ENCODE data around the gene FAM32A.

FAM32A gene

DNA sequence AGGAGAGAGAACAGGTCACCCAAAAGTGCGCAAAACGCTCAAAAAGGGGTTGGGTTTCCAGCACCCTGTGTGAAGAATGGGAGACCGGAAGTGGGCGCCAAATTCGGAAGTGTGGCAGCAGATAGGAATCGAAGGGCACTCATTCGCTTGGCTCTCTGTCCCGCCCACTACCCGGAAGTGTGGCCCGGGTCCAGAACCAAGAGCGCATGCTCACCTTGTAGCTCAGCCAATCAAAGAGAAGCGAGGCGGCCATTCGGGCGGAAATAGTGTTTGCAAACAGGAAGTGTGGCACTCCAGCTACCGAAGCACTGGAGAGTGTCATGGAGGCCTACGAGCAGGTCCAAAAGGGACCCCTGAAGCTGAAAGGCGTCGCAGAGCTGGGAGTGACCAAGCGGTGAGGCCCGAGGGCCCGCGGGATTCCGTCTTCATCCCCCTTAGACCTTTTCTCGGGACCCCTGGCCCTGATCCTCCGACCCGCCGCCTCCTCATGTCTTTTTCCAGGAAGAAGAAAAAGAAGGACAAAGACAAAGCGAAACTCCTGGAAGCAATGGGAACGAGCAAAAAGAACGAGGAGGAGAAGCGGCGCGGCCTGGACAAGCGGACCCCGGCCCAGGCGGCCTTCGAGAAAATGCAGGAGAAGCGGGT, at the start of gene FAM32A:
TSS of gene FAM32A (plus strand) at position 288 of the 645 bp plus-strand sequence. CDS start at position 321, 33 bp downstream.
- peak; percentile 92 to 97 for DNase-seq (ENCODE audit: low read depth in 2 of 2)

DNA sequence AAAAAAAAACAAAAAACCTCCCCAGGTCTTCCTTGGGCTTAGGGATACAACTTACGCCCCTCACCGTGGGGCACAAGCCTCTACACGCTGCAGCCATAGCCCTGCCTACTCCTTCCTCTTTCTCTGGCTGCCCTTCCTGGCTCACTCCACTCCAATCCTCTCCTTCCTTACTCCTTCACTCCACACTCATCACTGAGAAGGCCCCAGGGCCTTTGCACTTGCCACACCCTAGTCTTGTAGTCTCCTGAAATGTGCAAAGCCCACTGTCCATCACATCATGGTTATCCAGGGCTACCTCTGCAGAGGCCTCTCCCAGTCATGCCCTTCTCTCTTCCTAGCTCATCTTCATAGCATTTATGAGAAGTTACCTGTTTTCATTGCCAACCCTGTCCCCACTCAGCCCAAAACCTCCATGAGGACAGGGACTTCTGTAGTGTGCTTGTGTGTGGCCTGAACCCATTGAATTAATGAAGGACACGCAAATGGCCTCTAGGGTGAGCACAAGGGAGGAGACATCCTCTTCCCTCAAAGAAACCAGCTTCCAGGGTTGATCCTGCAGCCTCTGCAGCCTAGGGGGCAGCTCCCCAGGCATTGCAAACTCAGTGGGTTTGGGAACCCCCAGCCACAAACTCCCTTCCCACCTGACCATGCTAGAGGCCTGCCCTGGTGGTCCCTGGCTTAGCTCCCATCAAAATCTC, 49.6 kb upstream of the FAM32A start:
- no peak for DNase-seq (ENCODE audit: low read depth in 2 of 2)

DNA sequence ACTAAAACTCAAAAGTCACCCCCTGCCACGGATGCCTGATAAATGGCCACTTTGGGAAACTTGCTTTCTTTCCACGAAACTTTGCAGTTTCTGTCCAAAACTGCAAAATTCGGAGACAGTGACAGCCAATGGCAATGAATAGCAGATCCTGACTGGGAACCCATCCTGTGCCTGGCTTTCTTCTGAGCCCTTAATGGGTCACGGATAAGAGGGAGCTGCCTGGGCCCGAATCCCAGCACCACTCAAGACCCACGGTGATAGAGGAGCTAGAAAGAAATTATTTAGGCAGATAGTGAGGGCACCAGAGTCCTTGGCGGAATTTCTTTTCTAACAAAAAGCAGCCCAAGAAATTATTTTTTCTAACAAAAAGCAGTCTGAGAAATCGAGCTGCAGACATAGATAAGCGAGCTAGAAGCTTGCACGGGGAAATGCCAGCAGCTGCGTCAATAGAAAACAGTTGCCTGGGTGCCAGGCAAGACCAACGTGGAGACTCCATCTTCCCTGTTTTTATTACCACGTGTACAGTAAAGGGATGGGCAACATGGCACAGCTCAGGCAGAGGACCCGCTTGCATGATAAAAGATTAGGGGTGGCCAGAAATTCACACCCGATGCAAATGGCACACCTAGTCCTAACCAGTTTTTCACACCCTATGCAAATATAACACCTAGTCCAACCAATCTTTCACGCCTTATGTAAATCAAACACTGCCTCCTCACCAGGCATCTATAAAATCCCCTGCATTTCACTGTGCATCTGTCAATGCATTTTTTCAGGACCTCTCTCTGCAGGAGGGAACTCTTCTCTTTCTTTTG, 48.8 kb upstream of the FAM32A start:
- DNase-seq (ENCODE audit: low read depth in 2 of 2) = no peak

DNA sequence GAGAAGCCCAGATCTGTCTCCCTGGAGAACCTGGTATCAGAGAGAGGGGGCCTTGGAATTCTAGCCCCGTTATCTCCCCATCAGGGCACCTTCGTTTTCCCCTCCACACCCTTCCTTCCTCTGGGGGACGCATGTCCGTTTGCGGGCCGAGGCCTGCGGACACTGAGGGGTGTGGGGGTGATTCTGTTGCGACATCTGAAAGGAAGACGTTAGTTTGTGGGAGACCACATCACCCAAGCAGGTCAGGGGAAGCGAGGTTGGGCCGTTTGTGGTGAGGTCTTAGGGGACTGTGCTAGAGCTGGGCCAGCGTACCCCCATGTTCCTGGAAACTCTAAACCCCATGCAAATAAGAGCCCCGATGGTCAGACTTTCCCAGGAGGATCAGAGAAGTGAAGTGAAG, 45.5 kb upstream of the FAM32A start:
- no peak for DNase-seq (ENCODE audit: low read depth in 2 of 2)

DNA sequence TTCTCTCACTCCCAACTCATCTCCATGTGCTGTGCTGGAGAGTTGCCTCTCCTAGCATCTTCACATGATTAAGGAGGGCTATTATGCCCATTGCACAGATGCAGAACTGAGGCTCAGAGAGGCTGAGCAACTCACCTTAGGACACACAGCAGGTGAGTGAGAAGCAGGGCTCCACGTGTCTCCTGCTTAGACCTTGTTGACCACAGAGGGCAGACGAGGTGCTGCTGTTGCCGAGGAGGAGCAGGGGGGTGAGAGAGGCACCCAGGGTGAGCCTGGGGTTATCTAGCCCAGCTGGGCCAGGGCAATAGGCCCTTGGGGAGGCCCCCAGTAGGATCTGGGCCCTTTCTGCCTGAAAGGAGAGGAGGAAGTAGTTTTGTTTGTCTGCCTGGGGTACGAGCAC, 44.2 kb upstream of the FAM32A start:
- DNase-seq (ENCODE audit: low read depth in 2 of 2) = no peak

DNA sequence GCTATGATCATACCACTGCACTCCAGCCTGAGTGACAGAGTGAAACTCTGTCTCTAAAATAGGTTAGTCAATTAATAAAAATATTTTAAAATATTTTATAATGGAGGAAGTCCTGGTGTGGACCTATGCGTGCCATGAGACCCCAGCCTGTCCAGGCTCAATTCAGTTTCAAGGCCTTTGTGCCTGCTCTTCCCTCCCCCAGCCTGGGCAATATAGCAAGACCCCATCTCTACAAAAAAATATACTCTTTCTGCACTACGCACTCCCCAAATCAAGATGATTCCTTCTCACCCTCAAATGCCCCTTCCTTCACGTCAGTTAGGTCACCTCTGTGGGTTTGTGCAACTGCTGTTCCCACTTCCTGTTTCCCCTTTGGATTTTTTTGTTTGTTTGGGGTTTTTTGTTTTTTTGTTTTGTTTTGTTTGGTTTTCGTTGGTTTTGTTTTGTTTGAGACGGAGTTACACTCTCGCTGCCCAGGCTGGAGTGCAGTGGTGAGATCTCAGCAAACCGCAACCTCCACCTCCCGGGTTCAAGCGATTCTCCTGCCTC, 43.1 kb upstream of the FAM32A start:
- no peak for DNase-seq (ENCODE audit: low read depth in 2 of 2)

DNA sequence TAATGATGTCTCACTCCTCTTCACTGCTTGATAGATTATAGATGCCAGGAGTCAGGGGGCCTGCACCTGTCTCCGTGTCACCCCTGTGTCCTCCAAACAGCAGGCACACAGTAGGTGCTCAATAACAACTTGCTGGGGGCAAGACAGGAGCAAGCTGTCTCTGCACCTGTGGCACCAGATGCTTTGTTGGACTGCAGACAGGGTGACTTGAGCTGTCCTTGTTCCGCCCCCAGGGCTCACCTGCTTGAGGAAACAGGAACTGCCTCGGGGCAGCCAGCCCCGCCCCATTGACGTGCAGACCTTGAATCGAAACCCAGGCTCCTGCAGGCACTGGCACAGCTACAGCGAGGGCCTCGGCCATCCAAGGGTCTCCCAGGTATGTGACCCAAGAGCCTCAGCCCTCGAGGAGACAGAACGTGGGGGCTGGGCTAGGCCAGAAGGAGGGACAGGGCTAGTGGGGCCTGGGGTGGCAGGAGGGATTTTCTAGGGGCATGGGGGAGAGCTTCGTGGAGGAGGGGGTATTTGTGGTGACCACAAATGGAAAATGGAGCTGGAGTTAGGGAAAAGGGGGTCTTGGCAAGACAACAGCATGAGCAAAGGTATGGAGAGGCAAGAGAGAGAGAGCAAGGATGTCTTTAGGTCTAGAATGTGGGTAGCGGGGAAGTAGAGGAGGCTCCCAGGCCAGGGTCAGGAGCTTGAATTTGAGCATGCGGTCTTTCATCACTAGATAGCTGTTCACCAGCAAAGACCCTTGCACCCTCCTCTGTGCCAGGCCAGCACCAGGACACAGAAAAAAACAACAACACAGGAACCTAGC, 41.6 kb upstream of the FAM32A start, which contains the start of gene HSH2D:
TSS of gene HSH2D (plus strand) at position 287 of the 817 bp plus-strand sequence. CDS start 5,066 bp downstream, outside the sequence.
- peak; percentile 56 to 60 for DNase-seq (ENCODE audit: low read depth in 2 of 2)

DNA sequence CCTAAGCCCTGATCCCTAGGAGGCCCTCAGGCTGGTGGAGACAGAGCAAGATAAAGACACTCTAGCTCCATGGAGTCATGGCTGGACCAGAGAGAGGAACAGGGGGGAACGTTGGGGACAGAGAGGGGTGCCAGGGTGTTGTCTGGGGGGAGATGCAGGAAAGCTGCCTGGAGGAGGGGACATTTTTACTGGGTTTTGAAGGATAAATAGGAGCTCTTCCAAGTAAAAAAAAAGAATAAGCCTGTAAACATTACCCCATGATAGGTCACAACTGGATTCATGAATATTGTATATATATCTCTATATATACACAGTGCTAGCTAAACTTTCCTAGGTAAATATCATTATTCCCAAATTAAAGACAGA, 41.0 kb upstream of the FAM32A start:
- DNase-seq (ENCODE audit: low read depth in 2 of 2) = no peak

DNA sequence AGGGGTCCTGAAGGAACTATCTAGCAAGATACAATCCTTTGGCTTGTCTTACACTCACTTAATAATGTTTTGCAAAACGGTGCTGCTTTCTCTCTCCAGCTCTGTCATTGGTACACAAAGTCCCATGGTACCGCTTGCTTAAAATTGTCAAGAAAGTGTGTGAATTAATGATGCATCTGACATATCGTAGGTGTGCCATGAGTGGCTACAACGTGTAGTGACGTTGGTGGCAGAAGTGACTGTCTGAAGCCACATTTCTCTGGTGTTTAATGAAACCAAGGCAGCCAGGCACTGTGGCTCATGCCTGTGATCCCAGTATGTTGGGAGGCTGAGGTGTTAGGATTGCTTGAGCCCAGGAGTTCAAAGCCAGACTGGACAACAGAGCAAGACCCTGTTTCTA, 39.1 kb upstream of the FAM32A start:
- DNase-seq (ENCODE audit: low read depth in 2 of 2) = no peak

DNA sequence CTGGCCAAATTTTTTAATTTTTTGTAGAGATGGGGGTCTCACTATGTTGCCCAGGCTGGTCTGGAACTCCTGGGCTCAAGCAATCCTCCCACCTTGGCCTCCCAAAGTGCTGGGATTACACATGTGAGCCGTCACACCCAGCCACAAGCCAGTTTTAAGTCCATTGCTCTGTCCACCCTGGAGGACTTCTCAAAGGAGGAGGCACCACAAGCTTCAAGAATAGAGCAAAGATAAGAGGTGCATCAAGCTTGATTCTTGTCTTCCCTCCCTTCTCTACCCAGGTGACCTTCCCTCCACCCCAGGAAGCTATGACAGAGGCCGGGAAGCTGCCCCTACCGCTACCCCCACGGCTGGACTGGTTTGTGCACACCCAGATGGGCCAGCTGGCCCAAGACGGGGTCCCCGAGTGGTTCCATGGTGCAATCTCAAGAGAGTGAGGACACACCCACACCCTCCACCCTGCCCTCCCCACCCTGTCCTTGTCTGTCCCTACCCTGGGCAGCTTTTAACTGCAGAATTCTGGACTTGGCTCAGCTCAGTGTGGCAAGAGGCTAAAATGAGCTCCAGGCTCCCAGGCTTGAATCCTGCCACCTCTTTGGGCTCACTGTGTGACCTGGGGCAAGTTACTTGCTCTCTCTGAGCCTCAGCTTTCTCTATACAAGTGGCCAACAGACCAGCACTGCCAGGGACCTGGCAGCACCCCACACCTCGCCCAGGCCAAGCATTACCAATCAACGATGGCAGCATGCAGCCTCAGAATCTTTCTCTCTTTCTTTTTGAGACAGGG, 36.6 kb upstream of the FAM32A start:
- no peak for DNase-seq (ENCODE audit: low read depth in 2 of 2)

DNA sequence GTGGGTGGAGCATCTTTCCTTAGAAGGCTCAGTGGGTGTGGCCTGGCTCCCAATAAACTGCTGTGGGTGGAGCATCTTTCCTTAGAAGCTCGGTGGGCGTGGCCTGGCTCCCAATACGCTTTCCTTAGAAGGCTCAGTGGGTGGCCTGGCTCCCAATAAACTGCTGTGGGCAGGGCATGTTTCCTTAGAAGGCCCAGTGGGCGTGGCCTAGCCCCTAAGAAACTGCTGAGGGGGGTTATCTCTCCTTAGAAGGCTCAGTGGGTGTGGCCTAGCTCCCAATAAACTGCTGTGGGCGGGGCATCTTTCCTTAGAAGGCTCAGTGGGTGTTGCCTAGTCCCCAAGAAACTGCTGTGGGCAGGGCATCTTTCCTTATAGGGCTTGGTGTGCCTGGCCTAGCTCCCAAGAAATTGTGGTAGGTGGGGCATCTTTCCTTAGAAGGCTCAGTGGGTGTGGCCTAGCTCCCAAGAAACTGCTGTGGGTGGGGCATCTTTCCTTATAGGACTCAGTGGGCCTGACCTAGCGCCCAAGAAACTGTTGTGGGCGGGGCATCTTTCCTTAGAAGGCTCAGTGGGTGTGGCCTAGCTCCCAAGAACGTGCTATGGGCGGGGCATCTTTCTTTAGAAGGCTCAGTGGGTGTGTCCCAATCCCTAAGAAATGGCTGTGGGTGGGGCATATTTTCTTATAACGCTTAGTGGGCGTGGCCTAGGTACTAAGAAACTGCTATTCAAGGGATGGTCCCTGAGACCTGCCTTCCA, 31.5 kb upstream of the FAM32A start:
- no peak for DNase-seq (ENCODE audit: low read depth in 2 of 2)

DNA sequence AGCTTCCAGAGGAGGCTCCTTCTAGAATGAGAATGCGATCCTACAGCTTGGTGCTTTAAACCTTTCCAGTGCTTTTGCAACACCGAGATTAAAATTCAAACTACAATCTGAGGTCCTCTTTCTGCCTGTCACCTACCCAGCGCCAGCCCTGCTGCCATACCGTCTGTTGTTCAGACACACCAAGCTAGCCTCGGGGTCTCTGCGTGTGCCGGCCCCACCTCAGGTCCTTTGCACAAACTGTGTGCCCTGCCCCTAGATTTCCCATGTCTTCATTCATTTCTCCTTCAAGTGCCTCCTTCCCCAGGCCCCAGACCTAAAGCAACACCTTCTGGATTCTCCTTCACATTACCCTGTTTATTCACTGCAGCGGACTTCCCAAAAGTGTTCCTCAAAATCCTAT, 30.7 kb upstream of the FAM32A start:
- no peak for DNase-seq (ENCODE audit: low read depth in 2 of 2)

DNA sequence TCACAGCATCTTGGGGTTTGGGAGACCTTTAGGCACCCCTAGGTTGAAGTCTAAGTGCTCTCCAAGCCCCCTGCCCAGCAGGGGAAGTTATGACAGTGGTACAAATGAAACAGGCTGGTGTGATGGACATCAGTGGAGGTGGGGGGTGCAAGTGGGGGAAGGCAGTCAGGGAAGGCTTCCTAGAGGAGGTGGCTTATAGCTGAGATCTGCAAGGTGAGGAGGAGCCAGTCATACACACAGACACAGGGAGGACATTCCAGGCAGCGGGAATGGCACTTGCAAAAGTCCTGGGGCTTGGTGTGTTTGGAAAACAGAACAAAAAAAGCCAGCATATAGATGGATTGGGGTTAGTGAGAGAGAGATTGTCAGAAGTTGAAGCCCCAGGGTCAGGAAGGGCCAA, 30.1 kb upstream of the FAM32A start:
- no peak for DNase-seq (ENCODE audit: low read depth in 2 of 2)

DNA sequence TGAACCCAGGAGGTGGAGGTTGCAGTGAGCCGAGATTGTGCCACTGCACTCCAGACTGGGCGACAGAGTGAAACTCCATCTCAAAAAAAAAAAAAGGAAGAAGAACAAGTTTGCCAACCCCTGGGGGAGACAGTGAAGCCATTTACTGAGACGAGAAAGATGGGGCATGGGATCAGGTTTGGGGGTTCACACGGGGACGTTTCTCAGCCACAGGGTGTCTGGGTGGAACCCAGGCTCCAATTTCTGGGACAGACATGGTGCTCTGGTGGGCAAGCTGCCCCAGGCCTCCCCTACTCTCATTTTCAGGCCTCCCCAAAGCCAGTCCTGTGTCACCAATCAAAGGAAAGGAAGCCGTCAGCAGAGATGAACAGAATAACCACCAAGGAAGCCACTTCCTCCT, 28.3 kb upstream of the FAM32A start:
- DNase-seq (ENCODE audit: low read depth in 2 of 2) = no peak

DNA sequence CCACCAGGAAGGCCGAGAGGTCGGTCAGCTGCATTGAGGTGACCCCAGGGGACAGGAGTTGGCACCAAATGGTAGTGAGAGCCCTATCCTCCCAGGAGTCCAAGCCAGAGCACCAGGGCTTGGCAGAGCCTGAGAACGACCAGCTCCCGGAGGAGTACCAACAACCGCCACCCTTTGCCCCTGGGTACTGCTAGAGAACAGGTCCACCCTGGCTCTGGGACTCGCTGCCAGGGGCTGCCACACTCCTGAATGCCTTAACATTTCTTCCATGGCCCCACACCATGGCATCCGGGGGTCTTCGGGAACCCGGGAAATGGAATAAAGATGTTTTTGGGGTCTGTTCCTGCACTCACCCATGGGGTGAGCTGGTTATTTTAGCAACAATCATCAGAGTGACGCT, 27.6 kb upstream of the FAM32A start:
- no peak for DNase-seq (ENCODE audit: low read depth in 2 of 2)

DNA sequence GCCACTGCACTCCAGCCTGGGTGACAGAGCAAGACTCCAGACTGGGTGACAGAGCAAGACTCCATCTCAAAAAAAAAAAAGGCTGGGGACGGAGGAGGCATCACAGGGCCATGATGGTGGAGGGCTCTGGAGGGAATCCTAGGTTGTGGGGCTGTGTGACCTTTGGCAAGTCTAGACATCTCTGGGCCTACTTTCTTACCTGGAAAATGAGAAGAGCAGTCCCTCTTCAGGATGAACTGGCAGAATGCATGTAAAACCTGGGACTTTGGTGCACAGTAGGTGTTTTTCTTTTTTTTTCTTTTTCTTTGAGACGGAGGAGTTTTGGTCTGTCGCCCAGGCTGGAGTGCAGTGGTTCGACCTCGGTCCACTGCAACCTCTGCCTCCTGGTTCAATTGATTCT, 25.6 kb upstream of the FAM32A start:
- DNase-seq (ENCODE audit: low read depth in 2 of 2) = no peak

DNA sequence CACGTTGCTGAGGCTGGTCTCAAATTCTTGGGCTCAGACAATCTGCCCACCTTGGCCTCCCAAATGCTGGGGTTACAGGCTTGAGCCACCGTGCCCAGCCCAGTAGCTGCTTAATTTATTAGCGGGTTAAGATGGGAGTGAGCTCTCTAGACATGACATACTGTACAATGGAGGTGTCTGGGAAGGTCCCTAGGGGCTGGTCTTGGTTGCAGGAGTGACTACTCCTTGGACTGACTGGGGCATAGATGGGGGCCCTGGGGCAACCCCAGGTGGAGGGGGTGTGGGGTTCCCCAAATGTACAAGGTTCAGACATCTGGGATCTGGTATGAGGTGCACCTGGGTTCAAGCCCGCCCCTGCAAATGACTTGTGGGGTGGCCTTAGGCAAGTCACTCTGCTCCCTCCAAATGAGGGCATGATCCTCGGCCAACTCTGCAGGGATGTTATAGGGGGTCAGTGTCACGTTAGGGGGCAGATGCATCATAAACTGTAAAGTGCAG, 24.7 kb upstream of the FAM32A start:
- no peak for DNase-seq (ENCODE audit: low read depth in 2 of 2)

DNA sequence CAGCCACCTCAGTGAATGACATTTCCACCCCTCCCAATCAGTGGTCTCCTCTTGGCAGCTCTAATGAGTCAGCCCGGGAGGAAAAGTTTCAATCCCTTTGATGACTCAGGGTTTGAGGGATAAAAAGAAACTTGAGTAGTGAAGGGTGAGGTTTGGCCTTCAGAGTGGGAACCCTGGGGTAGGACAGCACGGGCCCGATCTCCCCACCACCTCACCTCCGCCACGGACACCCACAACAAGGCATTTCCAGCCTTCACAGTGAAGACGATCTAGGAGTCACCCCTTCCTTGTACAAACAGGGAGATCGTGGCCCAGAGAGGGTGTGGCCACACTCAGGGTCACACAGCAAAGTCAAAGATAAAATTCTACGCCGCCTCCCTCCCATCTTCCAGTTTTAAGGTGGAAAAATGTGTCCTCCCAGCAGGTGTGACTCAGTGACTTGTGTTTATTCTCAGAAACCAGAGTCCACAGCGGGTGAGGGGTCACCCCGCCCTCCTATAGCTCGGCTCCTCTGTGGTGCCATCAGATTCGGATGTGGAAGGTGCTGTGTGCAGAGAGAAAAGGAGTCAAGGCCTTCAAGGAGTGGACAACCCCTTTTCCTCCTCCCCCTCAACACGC, 24.2 kb upstream of the FAM32A start:
- no peak for DNase-seq (ENCODE audit: low read depth in 2 of 2)

DNA sequence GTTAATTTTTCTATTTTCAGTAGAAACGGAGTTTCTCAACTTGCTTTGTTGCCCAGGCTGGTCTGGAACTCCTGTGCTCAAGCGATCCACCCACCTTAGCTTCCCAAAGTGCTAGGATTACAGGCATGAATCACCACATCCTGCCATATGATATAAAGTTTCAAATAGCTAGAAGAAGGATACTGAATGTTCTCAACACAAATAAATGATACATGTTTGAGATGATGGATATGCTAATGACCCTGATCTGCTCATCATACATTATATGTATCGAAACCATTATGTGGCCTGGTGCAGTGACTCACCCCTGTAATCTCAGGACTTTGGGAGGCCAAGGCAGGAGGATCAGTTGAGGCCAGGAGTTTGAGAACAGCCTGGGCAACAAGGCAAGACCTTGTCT, 23.4 kb upstream of the FAM32A start:
- DNase-seq (ENCODE audit: low read depth in 2 of 2) = no peak

Measured in stimulated activated CD4-positive, alpha-beta T cell treated with anti-CD3 and anti-CD28 coated beads, Interleukin-1b, Interleukin-23, amount 100 ng/mL, for 4 hours (primary cell).